ENCODE results near the gene CLPTM1. TPM values are rescaled to one million over a fixed set of nuclear protein-coding genes. Genes with fewer than 3 reads are reported as not detected.
"Not testable (repeated sequence)": the region's sequence is repeated elsewhere in the genome, so short reads cannot be mapped to it uniquely, and the experiment has no call there.

CLPTM1 gene
- total RNA-seq, 4 donors from 2014 or later, result 95.7 to 156 (median 125) TPM

GRCh38 chr19:44908836-44909261, 46.3 kb upstream of the CLPTM1 start:
- Histone ChIP-seq H3K27ac (no peak overlapping the region), H3K9me3 (no peaks in the 10 kb centered on the region), H3K4me3 (no peak overlapping the region), H3K4me1 (peaks cover 0 to 24% (median 0%) of the 10 kb centered on the region in 4 donors), H3K27me3 (peaks cover 0 to 7% of the 10 kb centered on the region in 2 donors), H3K36me3 (no peaks in the 10 kb centered on the region)
- TF ChIP-seq CTCF (IDR thresholded peaks at IDR 0.05) (no peak), POLR2A (IDR thresholded peaks at IDR 0.05) (no peak)
- no peak for DNase-seq

- Histone ChIP-seq H3K4me1 (peaks cover 0 to 30% (median 0%) of the 10 kb centered on the region in 4 donors), H3K27me3 (peaks cover 0 to 7% of the 10 kb centered on the region in 2 donors), H3K9me3 (no peaks in the 10 kb centered on the region), H3K27ac (no peak overlapping the region), H3K4me3 (no peak overlapping the region), H3K36me3 (no peaks in the 10 kb centered on the region)
- TF ChIP-seq CTCF (IDR thresholded peaks at IDR 0.05), result no peak
- no peak for TF ChIP-seq POLR2A (IDR thresholded peaks at IDR 0.05)
- no peak for DNase-seq
Measured at GRCh38 chr19:44909775-44910174, 45.4 kb upstream of the CLPTM1 start.

GRCh38 chr19:44911896-44912295, 43.3 kb upstream of the CLPTM1 start:
- H3K4me1 ChIP-seq, result peaks cover 0 to 18% (median 0%) of the 10 kb centered on the region in 4 donors
- not testable (repeated sequence) for DNase-seq, H3K9me3 ChIP-seq, H3K4me3 ChIP-seq, H3K36me3 ChIP-seq, H3K27ac ChIP-seq, H3K27me3 ChIP-seq

- no peak overlapping the region for H3K27ac ChIP-seq
Measured at GRCh38 chr19:44912854-44913253, 42.3 kb upstream of the CLPTM1 start.

GRCh38 chr19:44913512-44914432, 41.4 kb upstream of the CLPTM1 start:
- peaks cover 0 to 18% (median 0%) of the 10 kb centered on the region in 4 donors for H3K4me1 ChIP-seq
- peak overlapping the region; percentile 45 to 59 (median 54) for H3K27ac ChIP-seq
- not testable (repeated sequence) for H3K9me3 ChIP-seq, H3K27me3 ChIP-seq, DNase-seq, H3K36me3 ChIP-seq
- H3K4me3 ChIP-seq, result peak overlapping the region in 2 of 4 donors; percentile 54 to 61

More at GRCh38 chr19:44912854-44913253, 42.3 kb upstream of the CLPTM1 start:
- Histone ChIP-seq H3K4me1 (peaks cover 0 to 18% (median 0%) of the 10 kb centered on the region in 4 donors), H3K27me3 (no peaks in the 10 kb centered on the region), H3K9me3 (no peaks in the 10 kb centered on the region), H3K4me3 (no peak overlapping the region), H3K36me3 (no peaks in the 10 kb centered on the region)
- DNase-seq, result no peak
- no peak for TF ChIP-seq CTCF (IDR thresholded peaks at IDR 0.05)
- TF ChIP-seq POLR2A (IDR thresholded peaks at IDR 0.05), result no peak

GRCh38 chr19:44914433-44915206, 40.6 kb upstream of the CLPTM1 start, which contains the start of gene APOC1:
APOC1 (plus strand) TSS chr19:44914608; CDS start chr19:44914892, 284 bp downstream.
- H3K36me3 ChIP-seq, H3K9me3 ChIP-seq, H3K27me3 ChIP-seq: not testable (repeated sequence)
- Histone ChIP-seq H3K27ac (peak within 1 kb of the TSS; percentile 45 to 59 (median 54)), H3K4me3 (peak within 1 kb of the TSS; percentile 45 to 61 (median 52)), H3K4me1 (peaks cover 0 to 18% (median 0%) of the 10 kb centered on the region in 4 donors)
- DNase-seq, result peak; percentile 85 to 93 (median 87)

All from Peyer's patch (tissue), 4 donors.